HepG2 (cell line): ENCODE measurements around the gene SMURF1. TPM values are rescaled to one million over a fixed set of nuclear protein-coding genes. Genes with fewer than 3 reads are reported as not detected.

Experiments used
- ATAC-seq: fragments of 200-7000 bp; cut with Tn5 transposase; 3 replicates; pipeline ENCODE4 v1.9.1; 2020; ENCODE audit warnings: mild to moderate bottlenecking, moderate library complexity
- BruUV-seq: library from RNA; stranded (reverse); fragments of 400-500 nt; replicated peaks from 2 replicates; lab custom pipeline; 2021; lab: Mats Ljungman, UMichigan
- CTCF ChIA-PET: fragments of 300-600 bp; formaldehyde crosslinking; extraction: SDS; loops from one replicate; lab custom pipeline; 2021; ENCODE audit warnings: low total read pairs, inconsistent platforms, low intra/inter-chr PET ratio; lab: Yijun Ruan, JAX
- POLR2A ChIA-PET: fragments of 350-600 bp; sonication (Branson Sonifier 250); formaldehyde crosslinking; loops from one replicate; lab custom pipeline; 2020; ENCODE audit warnings: antibody characterized with exemption, inconsistent platforms; lab: Yijun Ruan, JAX
- DNase-seq: peaks from one replicate; pipeline ENCODE4 v3.0.0-alpha.2; 2015; ENCODE audit warnings: low spot score
- FAIRE-seq: peaks from 3 replicates; lab custom pipeline; 2011; peaks lifted over from hg19 to GRCh38; lab: Jason Lieb, UNC
- H2AFZ ChIP-seq: one replicate; pipeline ENCODE4 v1.6.1; 2011; ENCODE audit warnings: low read length, inconsistent platforms
- H3K27ac ChIP-seq: fragments of 300-600 bp; 3 replicates; pipeline ENCODE4 v1.8.0; 2011; ENCODE audit warnings: mixed run types, mild to moderate bottlenecking, mixed read lengths, low read length, inconsistent platforms; ENCODE audit not compliant: insufficient read depth; ENCODE audit errors: extremely low read length
- H3K27me3 ChIP-seq, 2 experiments: fragments of 200-600 bp in 1 of 2; 2 replicates in 1 of 2; 3 replicates in 1 of 2; pipeline versions ENCODE4 v1.6.0 to v1.8.0; 2011; ENCODE audit warnings: low read length in 2 of 2, mild to moderate bottlenecking in 2 of 2, moderate library complexity in 2 of 2, inconsistent platforms in 1 of 2; ENCODE audit not compliant: insufficient read depth in 2 of 2, control insufficient read depth in 1 of 2
- H3K36me3 ChIP-seq, 2 experiments: fragments of 200-600 bp in 1 of 2; replicated peaks in 1 of 2; 2 replicates in 1 of 2; 3 replicates in 1 of 2; pipeline versions ENCODE4 v1.5.1 to v1.8.0; 2011; ENCODE audit warnings: low read length in 2 of 2, inconsistent platforms in 1 of 2; ENCODE audit not compliant: insufficient read depth in 2 of 2, control insufficient read depth in 1 of 2
- H3K4me1 ChIP-seq: 2 replicates; pipeline ENCODE4 v1.5.1; 2012; ENCODE audit warnings: low read length, inconsistent platforms; ENCODE audit not compliant: insufficient read depth
- H3K4me2 ChIP-seq: 2 replicates; pipeline ENCODE4 v1.6.0; 2011; ENCODE audit warnings: low read depth, low read length, inconsistent platforms
- H3K4me3 ChIP-seq, 3 experiments: fragments of 200-600 bp in 1 of 3; sonication (generic), shearing (Covaris generic) in 1 of 3; replicated peaks in 1 of 3; 2 replicates each; pipeline ENCODE4 v1.5.1; 2011 to 2016; ENCODE audit warnings: low read length in 3 of 3, inconsistent platforms in 2 of 3, low read depth in 2 of 3, mild to moderate bottlenecking in 2 of 3, control low read depth in 1 of 3, mixed read lengths in 1 of 3; ENCODE audit not compliant: insufficient read depth in 1 of 3
- H3K79me2 ChIP-seq: one replicate; pipeline ENCODE4 v1.6.1; 2011; ENCODE audit warnings: low read length, inconsistent platforms; ENCODE audit not compliant: insufficient read depth
- H3K9ac ChIP-seq: 2 replicates; pipeline ENCODE4 v1.6.0; 2011; ENCODE audit warnings: mild to moderate bottlenecking, low read depth, low read length, inconsistent platforms; ENCODE audit not compliant: insufficient read depth
- H3K9me3 ChIP-seq: 2 replicates; pipeline ENCODE4 v1.5.1; 2012; ENCODE audit warnings: mild to moderate bottlenecking, low read length
- H4K20me1 ChIP-seq: 2 replicates; pipeline ENCODE4 v1.6.0; 2011; ENCODE audit warnings: inconsistent platforms, mild to moderate bottlenecking, low read length, moderate library complexity; ENCODE audit not compliant: insufficient read depth
- CBFB ChIP-seq: sonication (generic); formaldehyde crosslinking; IDR thresholded peaks from 2 replicates; pipeline ENCODE4 v1.4.0; 2020; ENCODE audit warnings: missing genetic modification reagents
- ELF1 ChIP-seq: sonication (generic); formaldehyde crosslinking; IDR thresholded peaks from 2 replicates; pipeline ENCODE4 v1.4.0; 2020; ENCODE audit warnings: missing genetic modification reagents
- KLF13 ChIP-seq: sonication (generic); formaldehyde crosslinking; IDR thresholded peaks from 2 replicates; pipeline ENCODE4 v1.4.0; 2020; ENCODE audit warnings: mild to moderate bottlenecking, missing genetic modification reagents
- SMAD9 ChIP-seq: sonication (generic); formaldehyde crosslinking; IDR thresholded peaks from 2 replicates; pipeline ENCODE4 v1.5.1; 2020; ENCODE audit warnings: mild to moderate bottlenecking, missing genetic modification reagents
- TARDBP ChIP-seq: sonication (generic); formaldehyde crosslinking; IDR thresholded peaks from 2 replicates; pipeline ENCODE4 v1.8.0; 2022; ENCODE audit warnings: mild to moderate bottlenecking, missing genetic modification reagents
- TCF12 ChIP-seq, 2 experiments: fragments of 450-650 bp in 1 of 2; sonication (generic) in 1 of 2; formaldehyde crosslinking in 1 of 2; IDR thresholded peaks; 2 replicates each; pipeline versions ENCODE4 v1.6.1 to v1.8.0; 2017 to 2022; ENCODE audit warnings: antibody characterized with exemption in 1 of 2, mild to moderate bottlenecking in 1 of 2, missing genetic modification reagents in 1 of 2, moderate library complexity in 1 of 2
- ZNF180 ChIP-seq: sonication (generic); formaldehyde crosslinking; IDR thresholded peaks from 2 replicates; pipeline ENCODE4 v1.4.0; 2020; ENCODE audit warnings: low read depth, missing genetic modification reagents, borderline replicate concordance
- ZNF674 ChIP-seq: sonication (generic); formaldehyde crosslinking; IDR thresholded peaks from 2 replicates; pipeline ENCODE4 v1.5.0; 2020; ENCODE audit warnings: low read depth, mild to moderate bottlenecking, missing genetic modification reagents
- ZNF749 ChIP-seq: sonication (generic); formaldehyde crosslinking; IDR thresholded peaks from 2 replicates; pipeline ENCODE4 v1.8.0; 2022; ENCODE audit warnings: mild to moderate bottlenecking, missing genetic modification reagents, moderate library complexity, borderline replicate concordance
- WGBS: methylation state at CpG from one replicate; pipeline ENCODE4 v1.1.6; 2017; ENCODE audit warnings: low lambda C conversion rate; 5-methylcytosine and 5-hydroxymethylcytosine counted together
- in situ Hi-C: cut with HindIII; loops from 2 replicates; pipeline ENCODE4 v1.10.0; 2017; ENCODE audit warnings: low pct_unique_long_range_greater_than_20kb; ENCODE audit not compliant: extremely low pct_ligation_motif_present
- intact Hi-C: fragments of 100-400 bp; cut with micrococcal nuclease; formaldehyde crosslinking; loops from one replicate; pipeline ENCODE4 v1.10.0; 2022; ENCODE audit not compliant: unreplicated experiment
- polyA plus RNA-seq, 8 experiments: library from polyadenylated mRNA; depleted of rRNA in 3 of 8; stranded (reverse) in 7 of 8; unstranded in 1 of 8; fragments of >200 nt; fragmentation: Illumina TruSeq in 4 of 8; extraction: Trizol in 4 of 8; gene quantifications; 2 replicates each; pipeline versions ENCODE4 v1.2.1 to v1.2.3, GENCODE V29; 2011 to 2016; ENCODE audit warnings: low read depth in 4 of 8, missing spikeins in 1 of 8, mixed read lengths in 1 of 8; ENCODE audit not compliant: insufficient read depth in 1 of 8
- total RNA-seq, 5 experiments: library from RNA; depleted of rRNA; stranded (reverse); fragments of >200 nt; fragmentation: Illumina TruSeq; extraction: Trizol; gene quantifications; 2 replicates each; pipeline ENCODE4 v1.2.3, GENCODE V29; 2016; ENCODE audit warnings: low read depth in 1 of 5
- TF ChIP-seq, protein P1 (sequence below): sonication (generic); formaldehyde crosslinking; IDR thresholded peaks from 2 replicates; pipeline ENCODE4 v1.8.0; 2022; ENCODE audit warnings: missing genetic modification reagents, low read depth, mild to moderate bottlenecking, borderline replicate concordance
- TF ChIP-seq, protein P2 (sequence below): IDR thresholded peaks from 2 replicates; pipeline ENCODE4 v1.6.1; 2016; ENCODE audit warnings: low read depth, missing genetic modification reagents, missing compliant biosample characterization

SMURF1 gene
- total and polyA plus RNA-seq, 2 of the 13 experiments (the other 11 are each of a cell fraction or from before 2014, with no cell fraction given), result 8.3 to 11.1 TPM

DNA sequence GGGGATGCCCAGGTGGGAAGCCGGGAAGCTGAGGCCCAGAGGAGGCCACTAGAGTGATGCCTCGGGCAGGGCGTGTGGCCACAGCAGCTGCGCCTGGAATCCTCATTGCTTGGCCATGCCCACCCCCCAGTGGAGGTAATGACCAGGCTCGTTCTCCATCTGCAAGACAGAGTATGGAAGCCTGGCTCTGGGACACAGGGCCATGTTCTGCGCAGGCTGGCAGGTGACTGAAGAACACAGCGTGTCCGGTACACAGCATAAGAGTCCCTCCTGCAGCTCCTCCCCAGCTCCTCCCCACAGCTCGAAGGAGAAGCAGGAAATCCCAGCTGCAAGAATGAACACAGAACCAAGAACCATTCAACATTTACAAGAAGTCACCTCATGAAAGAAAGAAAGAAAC lies 64.8 kb downstream of the SMURF1 start:
- H3K27me3 ChIP-seq, result no peaks in the 10 kb centered on the region
- WGBS, result 97% methylated on average over 4 of the region's 9 CpGs
- no peak for ATAC-seq
- TF ChIP-seq, protein P1, sequence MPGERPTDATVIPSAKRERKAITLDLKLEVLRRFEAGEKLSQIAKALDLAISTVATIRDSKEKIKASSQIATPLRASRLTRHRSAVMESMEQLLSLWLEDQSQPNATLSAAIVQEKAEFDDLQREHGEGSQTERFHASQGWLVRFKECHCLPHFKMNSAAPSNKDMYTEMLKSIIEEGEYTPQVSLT (CRISPR knock-in tag), result no peak
- TF ChIP-seq, all 625 proteins: peak for 0
- H3K9me3 ChIP-seq, result no peaks in the 10 kb centered on the region
- H3K9ac ChIP-seq, result no peak overlapping the region
- BruUV-seq, result no TSS peak
- no peak for FAIRE-seq
- POLR2A ChIA-PET, result interaction anchor here (1.1 to 1.3 kb wide), 2 partner anchors 19 to 66 kb away, joined by 3 read pairs; no protein-coding TSS in a partner anchor
- peaks cover 17% of the 10 kb centered on the region for H3K79me2 ChIP-seq
- intact Hi-C loops (no loop called here), in situ Hi-C loops (no loop called here)
- no peaks in the 10 kb centered on the region; a peak in 2 of 5 replicates for H3K36me3 ChIP-seq
- DNase-seq, result no peak
- no peak overlapping the region for H2AFZ ChIP-seq
- CTCF ChIA-PET, result no interaction called here
- H3K4me2 ChIP-seq, result no peak overlapping the region
- H3K4me3 ChIP-seq, result no peak overlapping the region
- no peaks in the 10 kb centered on the region for H4K20me1 ChIP-seq
- H3K4me1 ChIP-seq, result peaks cover 12% of the 10 kb centered on the region
- no peak overlapping the region for H3K27ac ChIP-seq

DNA sequence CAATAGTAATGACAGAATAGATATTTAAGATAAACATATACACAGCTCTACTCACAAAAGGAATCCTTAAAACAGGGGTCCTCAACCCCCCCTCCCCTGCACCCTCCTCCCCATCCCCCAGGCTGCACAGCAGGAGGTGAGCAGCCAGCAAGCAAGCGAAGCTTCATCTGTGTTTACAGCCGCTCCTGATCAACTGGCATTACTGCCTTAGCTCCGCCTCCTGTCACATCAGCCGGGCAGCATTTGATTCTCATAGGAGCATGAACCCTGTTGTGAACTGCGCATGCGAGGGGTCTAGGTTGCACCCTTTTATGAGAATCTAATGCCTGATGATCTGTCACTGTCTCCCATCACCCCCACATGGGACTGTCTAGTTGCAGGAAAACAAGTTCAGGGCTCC lies 65.5 kb downstream of the SMURF1 start:
- H3K4me1 ChIP-seq, result peaks cover 6% of the 10 kb centered on the region
- H3K27ac ChIP-seq, result no peak overlapping the region
- H3K27me3 ChIP-seq, result no peaks in the 10 kb centered on the region
- H3K36me3 ChIP-seq, result no peaks in the 10 kb centered on the region; a peak in 2 of 5 replicates
- no peaks in the 10 kb centered on the region for H4K20me1 ChIP-seq
- no peak overlapping the region for H3K4me2 ChIP-seq
- H3K9me3 ChIP-seq, result no peaks in the 10 kb centered on the region
- ChIA-PET POLR2A (interaction anchor here (1.1 kb wide), 1 partner anchor 20 kb away, joined by 3 read pairs; no protein-coding TSS in a partner anchor), CTCF (no interaction called here)
- no peak overlapping the region for H2AFZ ChIP-seq
- no peak overlapping the region for H3K9ac ChIP-seq
- peaks cover 16% of the 10 kb centered on the region for H3K79me2 ChIP-seq
- H3K4me3 ChIP-seq, result no peak overlapping the region
- intact Hi-C loops, result no loop called here
- 96% methylated on average over 6 of the region's 6 CpGs for WGBS
- DNase-seq, result no peak
- FAIRE-seq, result no peak
- in situ Hi-C loops, result no loop called here
- BruUV-seq, result no TSS peak
- no peak for ATAC-seq
- TF ChIP-seq ZNF749 (CRISPR knock-in tag), result no peak
- TF ChIP-seq, protein P2, sequence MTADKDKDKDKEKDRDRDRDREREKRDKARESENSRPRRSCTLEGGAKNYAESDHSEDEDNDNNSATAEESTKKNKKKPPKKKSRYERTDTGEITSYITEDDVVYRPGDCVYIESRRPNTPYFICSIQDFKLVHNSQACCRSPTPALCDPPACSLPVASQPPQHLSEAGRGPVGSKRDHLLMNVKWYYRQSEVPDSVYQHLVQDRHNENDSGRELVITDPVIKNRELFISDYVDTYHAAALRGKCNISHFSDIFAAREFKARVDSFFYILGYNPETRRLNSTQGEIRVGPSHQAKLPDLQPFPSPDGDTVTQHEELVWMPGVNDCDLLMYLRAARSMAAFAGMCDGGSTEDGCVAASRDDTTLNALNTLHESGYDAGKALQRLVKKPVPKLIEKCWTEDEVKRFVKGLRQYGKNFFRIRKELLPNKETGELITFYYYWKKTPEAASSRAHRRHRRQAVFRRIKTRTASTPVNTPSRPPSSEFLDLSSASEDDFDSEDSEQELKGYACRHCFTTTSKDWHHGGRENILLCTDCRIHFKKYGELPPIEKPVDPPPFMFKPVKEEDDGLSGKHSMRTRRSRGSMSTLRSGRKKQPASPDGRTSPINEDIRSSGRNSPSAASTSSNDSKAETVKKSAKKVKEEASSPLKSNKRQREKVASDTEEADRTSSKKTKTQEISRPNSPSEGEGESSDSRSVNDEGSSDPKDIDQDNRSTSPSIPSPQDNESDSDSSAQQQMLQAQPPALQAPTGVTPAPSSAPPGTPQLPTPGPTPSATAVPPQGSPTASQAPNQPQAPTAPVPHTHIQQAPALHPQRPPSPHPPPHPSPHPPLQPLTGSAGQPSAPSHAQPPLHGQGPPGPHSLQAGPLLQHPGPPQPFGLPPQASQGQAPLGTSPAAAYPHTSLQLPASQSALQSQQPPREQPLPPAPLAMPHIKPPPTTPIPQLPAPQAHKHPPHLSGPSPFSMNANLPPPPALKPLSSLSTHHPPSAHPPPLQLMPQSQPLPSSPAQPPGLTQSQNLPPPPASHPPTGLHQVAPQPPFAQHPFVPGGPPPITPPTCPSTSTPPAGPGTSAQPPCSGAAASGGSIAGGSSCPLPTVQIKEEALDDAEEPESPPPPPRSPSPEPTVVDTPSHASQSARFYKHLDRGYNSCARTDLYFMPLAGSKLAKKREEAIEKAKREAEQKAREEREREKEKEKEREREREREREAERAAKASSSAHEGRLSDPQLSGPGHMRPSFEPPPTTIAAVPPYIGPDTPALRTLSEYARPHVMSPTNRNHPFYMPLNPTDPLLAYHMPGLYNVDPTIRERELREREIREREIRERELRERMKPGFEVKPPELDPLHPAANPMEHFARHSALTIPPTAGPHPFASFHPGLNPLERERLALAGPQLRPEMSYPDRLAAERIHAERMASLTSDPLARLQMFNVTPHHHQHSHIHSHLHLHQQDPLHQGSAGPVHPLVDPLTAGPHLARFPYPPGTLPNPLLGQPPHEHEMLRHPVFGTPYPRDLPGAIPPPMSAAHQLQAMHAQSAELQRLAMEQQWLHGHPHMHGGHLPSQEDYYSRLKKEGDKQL (CRISPR knock-in tag), result no peak
- TF ChIP-seq TARDBP (CRISPR knock-in tag), result no peak
- TF ChIP-seq SMAD9 (CRISPR knock-in tag), result no peak
- no peak for TF ChIP-seq ZNF180 (CRISPR knock-in tag)
- no peak for TF ChIP-seq TCF12 (IDR thresholded peaks at IDR 0.05)
- TF ChIP-seq TCF12 (CRISPR knock-in tag; IDR thresholded peaks at IDR 0.05), result no peak
- no peak for TF ChIP-seq ELF1
- no peak for TF ChIP-seq KLF13 (CRISPR knock-in tag)
- TF ChIP-seq CBFB, result no peak
- TF ChIP-seq ZNF674 (CRISPR knock-in tag), result no peak
